GF-D8 (cell line): ENCODE measurements around the gene TRUB1.

Experiments
- DNase-seq: peaks from one replicate; lab custom pipeline; 2025; lab: John Stamatoyannopoulos, UW

The TRUB1 gene

DNA sequence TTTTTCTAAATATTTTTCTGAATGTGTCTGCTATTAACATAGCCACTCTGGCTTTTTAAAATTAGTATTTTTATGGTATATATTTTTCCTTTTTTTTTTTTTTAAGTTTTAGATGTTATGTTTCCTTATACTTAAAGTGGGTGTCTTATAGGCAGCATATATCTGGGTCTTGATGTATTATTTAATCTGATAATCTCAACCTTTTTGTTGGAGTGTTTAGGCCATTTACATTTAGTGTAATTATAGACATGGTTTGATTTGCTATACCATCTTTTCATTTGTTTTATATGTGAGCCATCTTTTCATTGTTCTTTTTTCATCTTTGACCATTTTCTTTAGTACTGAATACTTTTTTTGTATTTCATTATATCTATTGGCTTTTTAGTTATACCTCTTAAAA, 45.0 kb downstream of the TRUB1 start:
- DNase-seq = no peak

DNA sequence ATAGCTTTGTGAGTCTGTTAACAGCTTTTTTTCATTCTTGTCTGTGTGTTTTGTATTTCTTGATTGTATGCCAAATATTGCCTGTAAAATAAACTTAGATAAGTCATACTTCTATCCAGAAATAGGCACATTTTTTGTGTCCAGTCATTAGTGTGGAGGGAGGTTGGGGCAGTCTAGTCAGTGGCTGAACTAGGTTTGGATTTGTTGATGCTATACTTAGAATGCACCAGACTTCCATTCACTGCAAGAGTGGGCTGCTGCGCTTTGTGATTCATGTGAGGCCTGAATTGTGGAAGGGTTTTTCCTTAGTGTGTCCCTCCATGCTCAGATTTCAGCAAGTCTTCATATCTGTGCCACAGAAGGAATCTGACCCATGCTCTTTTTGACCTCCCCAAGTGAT, 50.0 kb downstream of the TRUB1 start:
- DNase-seq = no peak

DNA sequence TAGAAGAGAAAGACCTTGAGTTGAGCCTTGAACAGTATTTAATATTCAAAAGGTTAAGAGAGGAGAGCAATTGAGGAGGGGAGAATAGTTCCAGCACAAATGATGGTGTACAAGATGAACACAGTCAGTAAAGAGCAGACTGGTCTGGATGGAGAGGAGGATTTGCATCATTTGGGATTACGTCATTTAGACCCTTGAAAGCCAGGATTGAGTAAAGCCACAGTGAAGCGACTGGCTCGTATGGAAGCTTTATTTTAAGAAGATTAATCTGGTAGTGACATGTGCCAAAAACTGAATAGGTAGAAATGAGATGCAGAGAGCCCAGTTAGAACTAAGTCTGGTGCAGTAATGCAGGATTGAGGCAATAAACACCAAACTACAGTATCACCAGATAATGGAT, 52.6 kb downstream of the TRUB1 start:
- DNase-seq = no peak

DNA sequence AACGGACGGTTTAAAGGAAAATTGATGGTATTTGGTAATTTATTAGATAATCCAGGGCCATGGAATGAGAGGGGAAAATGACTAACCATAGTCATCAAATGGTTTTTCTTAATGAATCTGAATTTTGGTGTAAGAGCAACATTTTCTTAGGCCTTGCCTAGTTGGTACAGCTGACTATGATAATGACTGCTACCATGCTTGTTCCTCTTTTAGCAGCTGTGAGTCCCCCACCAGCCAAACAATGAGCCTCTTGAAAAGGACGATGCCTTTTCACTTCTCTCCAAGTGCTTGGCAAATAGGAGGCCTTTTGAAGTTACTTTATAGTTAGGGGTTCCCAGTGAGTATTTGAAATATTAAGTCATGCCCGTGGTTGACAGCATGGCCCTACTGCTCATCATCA, 53.0 kb downstream of the TRUB1 start:
- DNase-seq = no peak

DNA sequence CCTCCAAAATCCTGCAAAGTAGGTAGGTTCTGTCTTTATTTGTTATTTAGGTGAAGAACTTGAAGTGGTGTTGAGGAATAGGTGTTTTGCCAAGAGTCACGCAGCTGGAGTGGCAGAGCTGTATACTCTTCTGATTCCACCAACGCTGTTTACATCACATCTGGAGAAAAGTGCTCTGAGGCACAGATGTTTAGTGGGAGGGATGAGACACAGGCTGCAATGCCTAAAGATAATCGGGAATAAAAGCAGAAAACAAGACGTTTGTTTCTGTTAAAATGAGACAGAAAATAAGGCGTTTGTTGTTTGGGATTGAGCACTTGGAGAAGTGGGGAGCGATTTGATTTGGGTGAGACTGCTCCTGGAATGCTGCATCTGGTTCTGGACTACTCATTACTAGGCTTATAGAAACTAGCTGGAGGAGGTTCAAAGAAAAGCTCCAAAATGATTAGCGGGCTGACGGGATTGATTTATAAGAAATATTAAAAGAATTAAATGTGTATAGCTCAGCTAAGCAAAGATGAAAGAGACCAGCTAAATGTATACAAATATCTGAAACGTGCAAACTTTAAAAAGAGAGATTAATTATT, 54.3 kb downstream of the TRUB1 start:
- no peak for DNase-seq

DNA sequence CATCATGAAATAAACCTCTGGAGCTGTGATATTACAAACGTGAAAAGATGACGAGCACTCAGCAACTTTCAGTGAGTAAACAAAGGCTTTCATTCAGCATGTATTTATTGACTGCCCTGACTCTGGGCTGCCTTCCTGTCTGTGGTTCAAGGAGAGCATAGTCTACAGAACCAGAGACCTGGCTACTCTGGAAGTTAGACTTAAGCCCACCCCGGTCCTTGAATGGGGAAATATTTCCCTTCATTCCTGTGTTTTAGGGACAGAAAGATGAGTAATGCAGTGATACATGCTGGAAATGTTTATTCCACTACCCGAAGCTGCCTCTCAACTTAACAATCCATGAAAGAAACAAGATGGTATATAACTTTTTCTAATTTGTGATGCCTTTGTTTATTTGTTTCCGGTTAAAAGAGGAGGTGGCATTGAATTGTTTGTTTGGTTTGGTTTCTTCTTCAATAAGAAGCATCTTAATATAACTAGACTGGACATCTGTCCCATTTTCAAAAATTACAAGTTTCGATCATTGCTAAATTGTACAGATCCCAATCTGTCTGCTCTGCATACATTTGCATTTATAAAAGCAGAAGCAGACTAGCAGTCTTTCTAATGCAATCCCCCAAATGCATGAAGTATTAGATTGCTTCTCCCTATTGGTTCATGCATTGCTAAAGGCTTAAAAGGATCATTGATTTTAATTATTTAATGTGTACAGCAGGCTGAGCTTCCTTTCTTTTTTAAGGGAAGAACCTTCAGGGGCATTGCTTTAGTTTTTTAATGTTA, 57.7 kb downstream of the TRUB1 start:
- no peak for DNase-seq

DNA sequence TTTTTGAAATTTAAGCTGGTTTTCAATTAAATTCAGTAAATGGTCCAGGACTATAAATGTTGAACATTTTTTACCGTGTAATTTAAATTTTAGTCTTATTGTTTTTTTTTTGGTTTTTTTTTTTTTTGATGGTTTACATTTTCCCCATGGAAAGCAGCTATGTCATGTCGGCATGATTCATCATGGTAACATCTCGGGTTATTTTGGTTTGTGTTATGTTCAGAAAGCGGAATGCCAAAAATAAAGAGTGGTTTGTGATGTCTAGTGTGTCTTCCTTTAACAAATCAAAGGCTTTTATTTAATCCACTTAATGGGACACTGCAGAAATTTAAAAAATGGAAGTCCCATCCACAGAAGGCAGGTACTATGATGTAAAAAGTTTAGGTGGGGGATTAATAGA, 58.5 kb downstream of the TRUB1 start:
- DNase-seq = no peak

DNA sequence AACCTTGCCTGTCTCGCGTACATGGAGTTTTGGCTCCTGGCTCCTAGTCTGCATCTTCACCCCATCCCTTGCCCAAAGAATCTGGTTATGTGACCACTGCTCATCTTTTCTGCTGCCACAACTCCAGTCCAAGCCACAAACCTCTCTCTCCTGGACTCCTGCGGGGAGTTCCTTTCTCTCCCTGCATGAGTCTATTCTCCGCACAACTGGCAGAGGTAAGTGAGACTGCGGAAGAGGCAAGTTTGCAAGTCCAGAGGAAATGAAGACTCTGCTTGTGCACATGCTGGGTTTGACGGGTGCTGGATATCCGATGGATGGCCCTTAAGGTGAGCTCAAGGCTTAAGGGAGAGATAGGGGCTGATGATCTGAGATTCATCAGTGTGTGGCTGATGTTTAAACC, 61.0 kb downstream of the TRUB1 start:
- no peak for DNase-seq

DNA sequence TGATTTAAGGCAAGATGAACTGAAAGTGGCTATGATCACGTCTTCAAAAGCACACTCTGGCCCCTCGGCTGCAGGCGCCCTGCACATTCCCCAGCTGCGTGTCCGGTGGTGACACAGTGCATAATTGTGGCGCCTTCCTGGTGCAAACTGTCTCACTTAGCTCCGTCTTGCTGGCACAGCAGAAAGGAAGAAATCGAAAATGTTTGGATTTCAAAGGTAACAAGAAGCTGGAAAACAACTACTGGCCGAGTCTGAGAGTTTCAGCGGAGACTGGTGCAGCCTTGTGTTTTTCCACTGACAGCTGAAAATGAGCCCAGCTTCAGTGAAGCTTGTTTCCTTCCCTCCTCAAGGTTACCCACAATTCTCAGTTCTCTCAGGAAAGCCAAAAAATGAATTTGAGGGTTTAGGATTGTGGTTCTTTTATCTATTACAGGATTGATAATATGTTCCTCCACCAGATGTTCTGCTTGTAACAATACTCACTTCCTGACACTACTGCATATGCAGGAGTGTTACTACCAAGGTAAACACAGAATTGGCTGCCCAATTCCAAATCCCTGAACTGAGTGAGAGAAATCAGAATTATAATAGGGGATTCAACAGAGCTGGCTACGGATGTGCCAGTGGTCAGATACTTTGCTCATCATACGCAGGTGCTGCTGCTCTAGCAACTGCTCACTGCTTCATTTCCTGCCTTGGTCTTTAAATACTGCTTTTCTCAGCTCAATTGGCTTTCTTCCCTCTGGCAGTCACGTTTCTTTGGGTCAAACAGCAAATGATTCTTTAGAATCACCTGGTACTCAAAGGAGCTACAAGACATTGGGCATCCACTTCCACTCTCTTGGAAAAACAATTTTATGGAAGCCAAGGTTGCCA, 63.7 kb downstream of the TRUB1 start:
- no peak for DNase-seq

DNA sequence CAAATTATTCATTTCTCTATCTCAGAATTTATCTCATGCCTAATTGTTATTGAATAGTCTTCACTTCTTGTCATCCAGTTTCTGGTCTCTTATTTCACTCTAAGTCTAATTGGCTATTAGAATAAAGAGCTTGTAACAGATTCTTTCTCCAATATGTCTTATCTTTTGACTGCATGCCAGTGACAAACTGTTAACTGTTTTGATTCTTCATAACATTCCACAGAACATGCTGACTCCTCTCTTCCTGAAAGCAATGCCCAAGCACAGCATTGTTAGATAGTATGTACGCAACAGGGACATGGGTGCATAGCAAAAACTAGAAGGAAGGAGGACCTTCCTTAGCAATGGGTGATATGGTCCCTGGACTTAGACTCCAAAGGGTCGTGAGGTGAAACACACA, 65.4 kb downstream of the TRUB1 start:
- no peak for DNase-seq

DNA sequence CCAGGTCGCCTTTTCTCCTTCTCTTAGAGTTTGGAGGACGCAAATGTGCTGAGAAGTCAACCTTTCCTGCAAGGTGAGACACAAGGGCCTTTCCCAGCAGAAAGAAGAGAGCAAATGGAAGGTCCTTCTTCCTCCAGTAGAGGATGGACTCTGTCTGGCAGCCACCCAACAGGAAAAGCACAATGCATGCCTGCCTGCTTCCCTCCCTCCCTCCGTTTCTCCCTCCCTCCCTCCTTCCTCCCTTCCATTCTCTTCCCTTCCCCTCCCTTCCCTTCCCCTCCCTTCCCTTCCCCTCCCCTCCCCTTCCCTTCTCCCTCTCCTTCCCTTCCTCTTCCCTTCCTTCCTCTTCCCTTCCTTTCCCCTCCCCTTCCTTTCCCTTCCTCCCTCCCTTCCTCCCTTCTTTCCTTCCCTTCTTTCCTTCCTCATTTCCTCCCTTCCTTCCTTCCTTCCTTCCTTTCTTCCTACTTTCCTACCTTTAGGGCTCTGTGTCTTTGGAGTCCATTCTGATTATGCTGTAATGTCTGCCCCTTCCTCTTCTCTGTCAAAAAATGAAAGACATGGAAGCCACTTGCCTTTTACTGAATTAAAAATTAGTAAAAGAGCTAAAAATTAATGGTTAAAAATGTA, 66.4 kb downstream of the TRUB1 start:
- DNase-seq = no peak

DNA sequence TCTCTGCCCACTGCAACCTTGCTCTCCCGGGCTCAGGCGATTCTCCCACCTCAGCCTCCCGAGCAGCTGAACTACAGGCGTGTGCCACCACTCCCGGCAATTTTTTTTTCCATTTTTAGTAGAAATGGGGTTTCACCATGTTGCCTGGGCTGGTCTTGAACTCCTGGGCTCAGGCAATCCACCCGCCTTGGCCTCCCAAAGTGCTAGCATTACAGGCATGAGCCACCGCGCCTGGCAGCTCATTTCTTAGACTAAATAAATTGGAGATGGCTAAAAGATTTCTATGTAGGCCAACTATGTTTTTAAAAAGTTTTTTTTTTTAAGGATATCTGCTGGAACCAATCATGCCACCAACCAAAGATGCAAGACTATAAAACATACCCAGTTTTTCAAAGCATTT, 67.8 kb downstream of the TRUB1 start:
- no peak for DNase-seq

DNA sequence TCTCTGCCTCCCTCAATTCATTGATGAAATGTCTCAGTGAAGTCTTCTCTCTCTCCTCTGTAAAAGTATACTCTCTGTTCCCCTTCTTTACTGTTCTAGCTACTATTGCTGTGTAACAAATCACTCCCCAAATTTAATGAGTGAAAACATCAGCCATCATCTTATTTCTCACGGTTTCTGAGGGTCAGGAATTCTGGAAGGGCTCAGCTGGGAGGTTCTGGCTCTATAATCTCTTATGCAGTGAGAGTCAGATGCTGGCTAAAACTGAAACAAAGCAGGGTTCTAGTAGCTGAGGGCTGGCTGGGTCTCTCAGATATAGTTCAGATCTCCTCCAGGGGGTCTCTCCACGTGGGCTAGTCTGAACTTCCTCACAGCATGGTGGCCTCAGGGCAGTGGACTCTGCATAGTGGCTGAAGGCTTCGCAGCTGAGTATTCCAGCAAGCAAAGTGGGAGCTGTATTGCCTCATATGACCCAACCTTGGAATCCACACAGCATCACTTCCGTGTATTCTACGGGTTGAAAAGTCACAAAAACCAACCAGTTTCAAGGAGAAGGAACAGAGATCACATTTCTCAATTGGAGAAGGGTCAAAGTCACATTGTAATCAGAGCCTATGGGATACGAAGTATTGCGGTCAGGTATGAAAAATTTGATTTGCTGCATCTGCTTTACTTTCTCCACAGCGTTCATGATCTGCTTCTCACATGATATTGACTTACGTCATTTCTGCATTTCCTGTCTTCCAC, 80.4 kb downstream of the TRUB1 start:
- no peak for DNase-seq

DNA sequence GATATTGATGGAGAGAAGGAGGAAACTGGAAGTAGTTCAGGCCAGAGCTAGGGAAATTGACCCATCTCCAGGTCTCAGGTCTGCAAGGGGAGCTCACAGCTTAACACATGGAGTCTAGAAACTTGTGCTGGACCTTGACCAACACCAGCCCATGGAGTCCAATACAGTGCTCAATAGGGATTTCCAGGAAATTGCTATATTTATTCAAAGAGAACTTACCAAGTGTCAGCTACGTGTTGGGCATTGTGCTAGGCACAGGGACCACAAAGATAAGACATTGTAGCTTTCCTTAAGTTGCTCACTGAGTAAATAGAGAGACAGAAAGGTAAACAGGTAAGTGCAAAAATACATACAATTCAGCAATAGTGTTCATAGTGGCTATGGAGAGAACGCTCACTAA, 82.5 kb downstream of the TRUB1 start:
- DNase-seq = no peak

DNA sequence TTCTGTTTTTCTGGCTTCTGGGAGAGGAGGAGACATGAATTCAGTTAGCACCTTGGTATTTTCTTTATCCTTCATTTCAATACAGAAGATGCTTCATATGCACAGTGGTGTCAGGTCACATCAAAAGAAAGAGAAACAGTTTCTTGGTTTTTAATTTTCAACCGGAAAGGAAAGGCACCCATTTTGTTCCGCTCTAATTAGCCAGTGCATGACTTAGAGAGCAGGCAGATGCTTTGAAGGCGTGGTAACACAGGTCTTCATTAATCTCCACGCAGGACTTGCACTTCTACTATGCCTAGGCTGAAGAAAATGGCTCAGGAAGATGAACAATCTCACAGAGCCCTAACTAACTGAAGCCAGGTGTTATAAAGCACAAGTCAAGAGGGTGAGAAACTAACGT, 84.7 kb downstream of the TRUB1 start:
- no peak for DNase-seq

DNA sequence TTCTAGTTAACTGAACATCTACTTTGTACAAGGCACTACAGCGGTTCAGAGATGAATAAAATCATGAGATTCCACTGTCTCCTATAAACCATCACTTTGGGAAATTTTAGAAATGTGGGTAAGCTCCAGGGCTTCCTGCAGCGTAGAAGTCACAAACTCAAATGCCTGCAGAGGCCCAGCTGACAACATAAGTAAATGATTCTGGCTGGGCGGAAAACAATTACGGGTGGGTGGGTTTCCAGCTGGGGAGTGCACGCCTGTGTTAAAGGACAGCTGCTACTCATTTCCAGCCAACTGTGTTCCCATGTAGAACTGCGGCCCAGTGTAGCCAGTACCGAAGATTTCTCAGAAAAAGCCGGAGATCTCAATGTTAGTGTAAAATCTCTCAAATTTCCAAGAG, 85.7 kb downstream of the TRUB1 start:
- DNase-seq = no peak

DNA sequence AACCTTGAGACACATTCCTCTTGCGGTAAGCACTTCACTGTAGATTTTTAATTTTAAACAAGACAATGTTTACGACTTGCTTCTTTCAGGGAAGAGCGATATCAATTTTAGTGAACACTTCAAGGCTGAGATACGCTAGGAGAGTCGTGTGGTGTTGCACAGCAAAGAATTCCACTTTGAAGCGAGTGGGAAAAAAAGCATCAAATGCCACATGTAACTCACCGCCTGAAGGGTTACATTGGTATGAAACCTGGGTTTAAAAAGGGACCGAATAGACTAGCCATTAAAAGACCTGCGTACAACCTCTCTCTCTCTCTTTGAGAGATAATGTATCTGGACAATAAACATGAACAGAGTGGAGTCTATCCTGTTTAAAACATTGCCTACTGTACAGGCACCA, 86.4 kb downstream of the TRUB1 start:
- DNase-seq = no peak

DNA sequence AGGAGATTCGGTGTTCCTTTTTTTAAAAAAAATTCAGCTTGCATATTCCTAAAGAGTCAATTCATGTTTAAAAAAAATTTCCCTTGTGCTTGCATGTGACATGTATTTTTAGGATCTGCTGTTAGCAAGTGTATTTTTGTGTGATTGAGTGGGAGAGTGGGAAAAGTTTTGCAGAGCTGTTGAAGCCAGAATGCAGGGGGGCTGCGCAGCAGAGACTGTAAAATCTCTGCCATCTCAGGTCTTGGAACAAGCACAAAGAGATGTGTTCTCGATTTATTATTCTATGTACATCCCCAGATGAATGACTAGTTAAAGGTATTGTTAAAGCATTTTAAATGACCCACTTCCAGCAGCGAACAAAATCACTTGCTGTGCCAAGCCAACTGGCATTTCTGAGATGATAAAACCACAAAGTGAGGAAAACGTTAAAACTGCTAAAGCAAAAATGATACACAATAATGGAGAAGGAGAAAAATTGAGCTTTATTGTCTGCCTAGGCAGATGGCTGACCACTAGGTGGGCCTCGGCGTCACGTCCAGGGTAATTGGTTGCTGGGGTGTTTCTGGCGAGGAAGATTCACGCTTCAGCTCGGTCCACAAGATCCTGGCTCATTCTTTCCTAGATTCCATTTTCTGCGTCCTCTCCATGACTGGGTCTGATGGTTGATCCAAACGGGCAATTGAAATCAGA, 88.2 kb downstream of the TRUB1 start:
- DNase-seq = no peak

DNA sequence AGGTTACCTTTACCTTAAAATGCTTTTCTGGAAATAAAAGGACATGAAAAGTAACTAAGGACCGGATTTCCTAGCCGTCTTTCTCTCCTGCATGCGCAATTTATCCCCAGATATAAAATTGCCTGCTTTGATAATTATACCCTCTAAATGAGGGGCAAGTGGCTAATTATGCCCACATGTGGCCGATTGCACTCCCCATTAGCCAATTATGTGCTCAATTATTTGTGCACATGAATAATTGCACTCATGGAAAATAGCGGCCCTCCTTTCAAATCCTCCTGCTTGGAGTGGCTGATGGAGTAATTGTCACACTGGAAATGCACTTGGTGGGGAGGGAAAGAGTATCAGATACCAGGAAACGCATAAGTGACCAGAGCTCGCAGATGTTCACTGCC, 88.7 kb downstream of the TRUB1 start:
- DNase-seq = no peak
